ENCODE measurements around the gene ZSWIM6.

DNA sequence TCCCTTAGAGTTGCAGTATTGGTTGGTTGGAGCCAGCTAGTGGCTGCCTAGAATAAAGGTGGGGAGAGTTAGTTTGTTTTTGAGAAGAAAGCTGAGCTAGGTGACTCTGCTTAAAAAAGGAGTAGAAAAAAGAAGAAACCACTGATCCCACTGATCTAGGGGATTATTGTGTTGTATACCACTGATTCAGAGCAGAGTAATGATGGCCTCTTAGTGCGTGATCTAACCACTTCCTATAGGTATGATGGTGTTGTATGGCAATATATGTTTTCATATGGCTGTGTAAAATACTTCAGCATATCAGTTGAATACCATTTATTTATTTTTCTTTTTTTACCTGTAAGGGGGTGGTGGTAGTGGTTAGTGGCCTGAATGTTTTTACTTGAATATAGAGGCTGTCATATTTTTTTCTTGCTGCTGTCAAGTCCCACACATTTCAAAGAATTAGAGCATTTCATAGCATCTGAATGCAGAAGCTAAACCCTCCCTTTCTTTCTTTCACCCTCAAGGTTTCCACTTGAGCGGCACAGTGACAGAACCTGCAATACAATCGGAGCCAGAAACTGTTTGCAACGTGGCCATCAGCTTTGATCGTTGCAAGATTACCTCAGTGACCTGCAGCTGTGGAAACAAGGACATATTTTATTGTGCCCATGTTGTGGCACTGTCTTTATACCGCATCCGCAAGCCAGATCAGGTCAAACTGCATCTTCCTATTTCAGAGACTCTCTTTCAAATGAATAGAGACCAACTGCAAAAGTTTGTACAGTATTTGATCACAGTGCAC is 140.3 kb downstream of the ZSWIM6 start:
- TF ChIP-seq, protein P1, sequence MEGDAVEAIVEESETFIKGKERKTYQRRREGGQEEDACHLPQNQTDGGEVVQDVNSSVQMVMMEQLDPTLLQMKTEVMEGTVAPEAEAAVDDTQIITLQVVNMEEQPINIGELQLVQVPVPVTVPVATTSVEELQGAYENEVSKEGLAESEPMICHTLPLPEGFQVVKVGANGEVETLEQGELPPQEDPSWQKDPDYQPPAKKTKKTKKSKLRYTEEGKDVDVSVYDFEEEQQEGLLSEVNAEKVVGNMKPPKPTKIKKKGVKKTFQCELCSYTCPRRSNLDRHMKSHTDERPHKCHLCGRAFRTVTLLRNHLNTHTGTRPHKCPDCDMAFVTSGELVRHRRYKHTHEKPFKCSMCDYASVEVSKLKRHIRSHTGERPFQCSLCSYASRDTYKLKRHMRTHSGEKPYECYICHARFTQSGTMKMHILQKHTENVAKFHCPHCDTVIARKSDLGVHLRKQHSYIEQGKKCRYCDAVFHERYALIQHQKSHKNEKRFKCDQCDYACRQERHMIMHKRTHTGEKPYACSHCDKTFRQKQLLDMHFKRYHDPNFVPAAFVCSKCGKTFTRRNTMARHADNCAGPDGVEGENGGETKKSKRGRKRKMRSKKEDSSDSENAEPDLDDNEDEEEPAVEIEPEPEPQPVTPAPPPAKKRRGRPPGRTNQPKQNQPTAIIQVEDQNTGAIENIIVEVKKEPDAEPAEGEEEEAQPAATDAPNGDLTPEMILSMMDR (conservative IDR thresholded peaks at IDR 0.05): no peak
- no peak for TF ChIP-seq ZFX (IDR thresholded peaks at IDR 0.05)

Data from C4-2B (cell line).